Umbilical cord (tissue), 2 donors: ENCODE data around the gene ATP8B3. TPM values are rescaled to one million over a fixed set of nuclear protein-coding genes. Genes with fewer than 3 reads are reported as not detected.

ENCODE experiments used
- DNase-seq: peaks from one replicate; pipeline ENCODE4 v3.0.0-alpha.2; 2015; ENCODE audit warnings: low spot score
- total RNA-seq: library from RNA; depleted of rRNA; stranded (reverse); fragments of >200 nt; gene quantifications from one replicate; pipeline ENCODE4 v1.2.3, GENCODE V29; 2014; ENCODE audit warnings: low replicate concordance; ENCODE audit not compliant: insufficient read depth

The ATP8B3 gene
- total RNA-seq, 1 donor from 2014 or later: 1.9 TPM

DNA sequence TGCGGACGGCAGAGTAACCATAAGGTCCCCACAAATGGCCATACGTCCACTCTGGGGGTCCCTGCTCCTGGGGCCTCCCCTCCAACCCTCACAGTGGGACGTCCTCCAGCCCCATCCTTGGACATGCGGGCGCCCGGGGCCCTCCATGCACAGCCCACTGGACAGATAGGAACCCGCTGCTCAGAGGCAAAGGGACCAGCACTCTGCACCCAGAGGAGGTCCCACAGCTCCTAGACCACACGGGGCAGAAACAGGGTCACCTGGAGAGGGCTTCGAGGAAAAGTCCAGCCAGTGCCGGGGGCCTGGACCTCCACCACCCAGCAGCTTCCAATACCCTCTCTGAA is 25.1 kb upstream of the ATP8B3 start:
- DNase-seq: no peak

- no peak for DNase-seq
Measured at GRCh38 chr19:1836458-1837221, 24.6 kb upstream of the ATP8B3 start.

GRCh38 chr19:1833540-1833939 is 21.5 kb upstream of the ATP8B3 start:
- no peak for DNase-seq

DNA sequence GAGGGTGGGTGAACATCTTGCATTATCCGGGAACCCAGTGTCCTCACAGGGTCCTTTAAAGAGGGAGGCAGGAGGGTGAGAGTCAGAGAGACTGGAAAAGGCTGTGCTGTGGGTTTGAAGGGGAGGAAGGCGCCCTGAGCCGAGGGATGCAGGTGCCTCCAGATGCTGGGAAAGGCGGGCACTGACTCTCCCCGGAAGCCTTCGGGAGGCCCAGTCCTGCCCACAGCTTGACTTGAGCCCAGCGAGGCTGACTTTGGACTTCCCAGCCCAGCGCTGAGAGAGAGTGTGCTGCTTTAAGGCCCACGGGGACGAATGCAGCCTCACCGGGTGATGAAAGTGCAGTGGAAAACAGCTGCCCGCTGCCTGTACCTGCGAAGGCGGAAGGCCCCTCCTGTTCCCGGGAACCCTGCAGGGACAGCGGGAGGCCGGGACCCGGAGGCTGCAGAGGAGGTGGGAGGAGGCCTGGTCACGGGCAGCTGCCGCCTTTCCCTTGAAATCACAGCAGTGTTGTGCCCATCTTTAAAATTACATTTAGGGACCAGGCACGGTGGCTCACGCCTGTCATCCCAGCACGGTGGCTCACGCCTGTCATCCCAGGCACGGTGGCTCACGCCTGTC is 20.1 kb upstream of the ATP8B3 start:
- no peak for DNase-seq

DNA sequence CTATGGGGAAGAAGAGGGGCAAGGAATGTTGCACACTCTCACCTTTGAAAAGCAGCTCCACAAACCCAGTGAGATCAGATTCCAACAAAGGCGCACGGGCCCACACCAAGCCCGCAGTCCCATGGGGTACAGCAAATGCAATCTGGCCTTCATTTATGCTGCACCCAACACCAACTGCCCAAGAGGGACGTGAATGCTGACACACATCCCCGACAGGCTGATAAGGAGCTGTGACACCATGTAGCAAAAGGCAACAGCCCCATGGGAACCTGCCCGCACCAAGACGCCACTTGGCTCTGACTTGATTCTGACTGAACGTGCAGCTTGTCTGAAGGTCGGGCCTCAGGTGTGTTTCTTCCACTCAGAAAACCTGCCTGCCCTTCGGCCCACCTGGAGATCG is 18.9 kb upstream of the ATP8B3 start:
- DNase-seq: no peak

DNA sequence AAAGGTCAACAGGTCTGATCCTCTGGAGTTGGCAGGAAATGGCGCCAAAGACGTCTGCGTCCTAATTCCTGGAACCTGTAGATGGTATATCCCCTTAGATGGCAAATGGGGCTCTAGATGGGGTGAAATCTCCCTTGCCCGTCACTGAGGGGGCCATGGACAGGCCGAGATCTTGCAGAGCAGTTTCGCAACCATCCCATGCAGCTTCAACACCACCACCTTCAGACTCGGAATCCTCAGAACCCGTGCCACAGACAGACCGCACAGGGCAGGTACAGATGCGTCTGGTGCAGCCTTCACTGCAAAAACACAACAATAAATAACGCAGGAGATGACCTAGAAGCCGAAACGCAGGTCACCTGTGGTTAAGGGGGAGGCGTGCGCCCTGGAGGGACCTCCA is 18.5 kb upstream of the ATP8B3 start:
- no peak for DNase-seq

DNA sequence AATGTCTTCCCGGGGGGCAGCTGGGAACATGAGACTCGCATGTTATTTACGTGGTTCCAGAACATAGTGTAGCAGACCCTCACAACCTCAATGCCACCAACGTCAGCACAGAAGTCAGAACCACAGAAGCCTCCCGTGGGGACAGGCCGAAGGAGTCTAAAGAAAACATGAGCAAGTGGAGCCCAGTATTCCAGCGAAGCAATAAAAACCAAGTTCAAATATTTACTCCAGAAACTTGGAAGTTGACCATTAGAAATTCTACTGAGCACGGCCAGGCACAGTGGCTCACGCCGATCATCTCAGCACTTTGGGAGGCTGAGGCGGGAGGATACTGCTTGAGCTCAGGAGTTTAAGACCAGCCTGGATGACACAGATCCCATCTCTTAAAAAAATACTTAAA is 17.9 kb upstream of the ATP8B3 start:
- DNase-seq: no peak

DNA sequence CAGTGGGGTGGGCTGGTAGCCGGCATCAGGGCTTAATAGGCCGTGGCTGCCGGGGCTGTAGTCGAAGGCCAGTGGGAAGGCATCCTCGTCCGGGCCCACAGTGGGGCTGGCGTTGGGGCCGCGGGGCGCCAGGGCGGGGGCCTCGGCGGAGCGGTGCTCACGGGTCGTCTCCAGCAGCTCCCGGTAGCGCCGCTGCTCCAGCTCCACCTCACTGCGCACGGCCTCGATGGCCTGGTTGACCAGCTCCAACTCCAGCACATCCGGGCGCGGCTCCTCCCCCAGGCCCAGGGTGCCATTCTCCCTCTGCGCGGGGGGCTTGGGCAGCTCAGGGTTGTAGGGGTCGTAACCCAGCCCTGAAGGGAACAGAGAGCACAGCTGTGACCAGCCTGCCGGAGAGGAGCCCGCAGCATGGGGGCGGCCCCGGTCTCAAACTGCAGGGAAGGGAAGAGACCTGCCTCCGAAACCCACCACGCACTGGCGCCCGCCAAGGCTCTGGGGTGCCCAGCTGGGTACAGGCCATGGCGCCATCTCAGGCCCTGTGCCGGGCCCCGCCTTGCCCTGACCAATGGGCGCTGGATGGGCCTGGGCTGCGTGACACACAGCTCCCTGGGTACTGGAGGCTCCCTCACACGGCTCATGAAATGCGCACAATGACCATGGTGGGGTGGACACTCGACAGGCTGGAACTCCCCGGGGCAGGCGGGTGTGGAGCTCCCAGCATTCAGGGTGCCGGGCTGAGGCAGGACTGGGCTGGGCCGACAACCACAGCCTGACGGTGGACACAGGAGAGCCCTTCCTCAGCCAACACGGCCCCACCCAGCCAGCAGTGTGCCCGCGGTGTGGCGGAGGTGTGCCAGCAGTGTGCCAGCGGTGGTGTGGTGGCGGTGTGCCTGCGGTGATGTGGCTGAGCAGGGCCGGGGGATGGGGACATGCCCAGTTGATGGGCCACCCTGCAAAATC is 16.5 kb upstream of the ATP8B3 start:
- no peak for DNase-seq

GRCh38 chr19:1827566-1828278 is 15.6 kb upstream of the ATP8B3 start:
- DNase-seq: no peak

- DNase-seq: no peak
Measured at GRCh38 chr19:1826557-1827521, 14.8 kb upstream of the ATP8B3 start.

GRCh38 chr19:1825909-1826556 is 14.0 kb upstream of the ATP8B3 start:
- peak; percentile 71 for DNase-seq

DNA sequence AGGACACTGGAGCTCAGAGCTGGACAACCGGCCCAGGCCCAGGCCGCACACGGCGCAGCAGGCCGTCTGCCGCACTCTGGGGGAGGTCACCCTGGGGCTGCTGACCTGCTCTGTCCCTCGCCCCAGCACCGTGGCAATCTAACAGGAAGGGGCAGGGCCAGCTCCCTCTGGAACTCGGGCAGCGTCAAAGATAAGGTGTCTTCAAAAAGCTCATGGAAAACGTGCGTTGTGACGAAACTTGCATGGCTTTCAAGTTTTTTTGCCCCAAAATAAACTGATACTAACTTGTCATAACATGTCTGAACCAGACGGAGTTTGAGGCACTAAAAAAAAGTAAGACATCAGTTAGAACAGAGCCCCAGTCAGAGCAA is 12.2 kb upstream of the ATP8B3 start:
- DNase-seq: no peak

DNA sequence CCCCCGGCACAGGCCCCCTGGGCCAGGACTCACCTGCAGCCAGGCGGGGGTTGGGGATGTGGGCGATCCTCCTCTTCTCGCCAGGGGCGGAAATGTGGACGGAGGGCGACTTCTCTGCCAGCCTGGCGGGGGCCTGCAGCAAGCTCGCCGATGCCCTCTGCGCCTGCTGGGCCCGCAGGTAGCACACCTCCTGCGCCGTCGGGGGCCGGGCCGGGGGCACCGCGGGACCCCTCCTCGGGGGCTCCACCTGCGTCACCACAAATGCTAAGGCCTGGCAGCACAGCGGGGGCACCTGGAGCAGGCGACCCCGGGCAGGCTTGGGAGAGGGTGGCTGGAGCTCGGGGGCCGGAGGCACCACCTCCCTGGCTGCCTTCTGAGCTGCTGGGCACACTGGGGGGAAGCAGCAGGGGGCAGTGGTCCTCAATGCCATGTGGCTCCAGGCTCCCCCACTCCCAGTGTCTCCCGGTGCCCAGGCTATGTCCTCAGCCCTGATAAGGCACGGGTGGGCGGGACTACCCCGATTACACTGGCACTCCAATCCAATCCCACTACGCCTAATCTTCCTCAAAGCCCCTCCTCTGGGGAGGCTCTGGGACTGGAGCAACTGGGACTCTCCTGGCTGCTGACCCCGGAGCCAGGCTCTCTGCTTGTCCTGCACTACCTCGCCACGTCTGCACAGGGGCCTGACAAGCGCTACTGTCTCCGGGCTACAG is 11.6 kb upstream of the ATP8B3 start:
- DNase-seq: no peak

- no peak for DNase-seq
Measured at GRCh38 chr19:1823020-1823419, 10.9 kb upstream of the ATP8B3 start.

GRCh38 chr19:1822210-1822609 is 10.1 kb upstream of the ATP8B3 start:
- DNase-seq: no peak

DNA sequence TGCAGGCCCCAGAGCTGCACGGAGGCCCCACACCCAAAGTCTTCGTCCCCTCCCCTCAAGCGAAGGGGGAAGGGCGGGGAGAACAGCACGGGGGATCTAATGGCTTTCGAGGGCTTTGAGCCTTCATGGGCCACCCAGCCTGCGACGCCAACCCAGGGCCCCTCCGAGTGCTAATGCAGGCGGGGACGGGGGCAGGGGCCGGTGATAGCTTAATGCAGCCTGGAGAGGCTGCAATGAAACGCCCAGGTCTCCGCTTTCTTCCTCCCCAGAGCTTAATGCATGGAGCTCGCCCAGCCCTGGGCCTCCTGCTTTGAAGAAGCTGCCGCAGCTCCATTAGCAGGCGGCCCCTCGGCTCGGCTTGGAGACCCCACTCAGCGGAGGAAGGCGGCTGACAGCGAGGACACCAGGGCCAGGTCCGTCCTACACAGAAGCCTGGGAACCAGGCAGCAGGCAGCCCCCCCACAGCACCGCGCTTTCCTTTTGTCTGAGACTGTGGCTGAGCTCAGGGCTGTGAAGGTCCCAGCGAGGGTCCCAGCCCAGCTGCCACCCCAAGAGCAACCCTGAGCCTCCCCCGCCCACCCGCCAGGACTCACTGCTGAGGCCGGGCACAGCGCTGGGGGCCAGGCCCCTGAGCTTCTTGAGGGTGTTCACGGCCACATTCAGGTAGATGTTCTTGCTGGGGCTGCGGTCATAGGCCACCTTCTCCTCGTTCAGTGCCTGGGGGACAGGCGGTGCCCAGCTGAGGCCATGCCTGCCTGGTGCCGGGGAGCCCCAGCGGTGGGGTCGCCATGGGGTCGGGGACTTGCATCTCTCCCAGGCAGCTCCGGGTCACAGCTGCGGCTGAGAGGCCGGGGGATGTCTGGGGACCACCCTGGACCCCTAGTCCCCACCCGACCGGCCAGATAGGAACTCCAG is 7.5 kb upstream of the ATP8B3 start:
- DNase-seq: peak; percentile 75

DNA sequence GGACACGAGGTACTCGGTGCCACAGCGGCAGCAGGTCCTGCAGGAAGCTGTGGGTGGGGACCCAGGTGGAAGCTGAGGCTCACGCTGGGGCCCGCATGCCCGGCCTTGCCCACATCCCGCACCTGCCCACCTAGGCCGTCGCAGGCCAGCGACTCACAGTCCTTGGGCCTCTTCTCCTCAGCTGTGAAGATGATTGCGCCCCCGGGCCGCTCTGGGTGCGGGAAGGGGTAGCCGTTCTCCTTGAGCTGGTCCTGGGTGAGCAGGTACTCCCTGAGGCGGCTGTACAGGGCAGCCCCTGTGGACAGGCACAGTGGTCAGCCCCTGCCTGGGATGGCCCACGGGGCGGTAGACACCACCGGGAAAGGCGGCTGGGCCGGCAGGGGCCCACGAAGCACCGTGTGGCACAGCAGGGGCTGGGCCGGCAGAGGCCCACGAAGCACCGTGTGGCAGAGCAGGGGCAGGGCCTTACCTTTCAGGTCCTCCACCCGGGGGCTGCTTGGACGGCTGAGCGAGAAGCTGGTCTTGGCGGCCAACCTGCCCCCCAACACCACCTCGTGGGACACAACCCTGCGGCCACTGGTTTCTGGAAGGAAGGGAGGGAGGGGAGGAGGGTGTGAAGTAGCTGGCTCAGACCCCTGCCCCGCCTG is 6.6 kb upstream of the ATP8B3 start:
- DNase-seq: no peak
